ENCODE results near the gene SMC1B.

DNA sequence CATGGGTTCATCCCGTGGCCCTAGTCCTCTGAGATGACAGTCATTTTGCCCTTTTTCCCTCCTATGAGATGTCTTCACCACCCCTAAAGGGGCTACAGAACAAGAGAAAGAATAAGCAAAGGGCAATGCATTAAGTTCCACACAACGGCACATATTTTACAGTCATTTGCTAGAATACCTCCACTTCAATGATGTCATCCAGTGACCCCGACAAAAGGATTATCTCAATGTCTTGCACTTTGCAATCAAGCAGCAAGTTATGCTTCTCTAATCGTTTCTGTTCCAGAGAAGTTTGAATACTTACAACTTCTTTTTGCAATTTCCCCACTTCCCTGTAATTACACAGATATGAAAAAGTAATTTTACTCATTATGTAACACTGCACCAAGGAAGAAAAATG is 53.8 kb downstream of the SMC1B start:
- no peak for TF ChIP-seq EZH2phosphoT487 (IDR thresholded peaks at IDR 0.05; ENCODE audit: low read depth, severe bottlenecking, unreplicated experiment)
- TF ChIP-seq, protein P1, sequence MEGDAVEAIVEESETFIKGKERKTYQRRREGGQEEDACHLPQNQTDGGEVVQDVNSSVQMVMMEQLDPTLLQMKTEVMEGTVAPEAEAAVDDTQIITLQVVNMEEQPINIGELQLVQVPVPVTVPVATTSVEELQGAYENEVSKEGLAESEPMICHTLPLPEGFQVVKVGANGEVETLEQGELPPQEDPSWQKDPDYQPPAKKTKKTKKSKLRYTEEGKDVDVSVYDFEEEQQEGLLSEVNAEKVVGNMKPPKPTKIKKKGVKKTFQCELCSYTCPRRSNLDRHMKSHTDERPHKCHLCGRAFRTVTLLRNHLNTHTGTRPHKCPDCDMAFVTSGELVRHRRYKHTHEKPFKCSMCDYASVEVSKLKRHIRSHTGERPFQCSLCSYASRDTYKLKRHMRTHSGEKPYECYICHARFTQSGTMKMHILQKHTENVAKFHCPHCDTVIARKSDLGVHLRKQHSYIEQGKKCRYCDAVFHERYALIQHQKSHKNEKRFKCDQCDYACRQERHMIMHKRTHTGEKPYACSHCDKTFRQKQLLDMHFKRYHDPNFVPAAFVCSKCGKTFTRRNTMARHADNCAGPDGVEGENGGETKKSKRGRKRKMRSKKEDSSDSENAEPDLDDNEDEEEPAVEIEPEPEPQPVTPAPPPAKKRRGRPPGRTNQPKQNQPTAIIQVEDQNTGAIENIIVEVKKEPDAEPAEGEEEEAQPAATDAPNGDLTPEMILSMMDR (IDR thresholded peaks at IDR 0.05; ENCODE audit: poor library complexity) = no peak

Measured in hepatocyte (in vitro differentiated cells).